Suprapubic skin (tissue), 4 donors: ENCODE measurements around the gene ANK3.

Experiments used
- EP300 ChIP-seq: sonication (generic); formaldehyde crosslinking; IDR thresholded peaks from one replicate; pipeline ENCODE4 v1.6.1; 2017; ENCODE audit warnings: antibody characterized with exemption
- POLR2A ChIP-seq, 2 donors: fragments of 450-650 bp; IDR thresholded peaks; one replicate each; pipeline ENCODE4 v1.6.1; 2017; ENCODE audit warnings: antibody characterized with exemption in 2 of 2, mild to moderate bottlenecking in 2 of 2, moderate library complexity in 2 of 2
- POLR2AphosphoS5 ChIP-seq, 3 donors: sonication (generic); formaldehyde crosslinking; IDR thresholded peaks; one replicate each; pipeline ENCODE4 v1.6.1; 2017; ENCODE audit warnings: antibody characterized with exemption in 3 of 3
- TF ChIP-seq, protein P1 (sequence below), 2 donors: fragments of 200-600 bp in 1 of 2; fragments of 450-650 bp in 1 of 2; sonication (generic) in 1 of 2; IDR thresholded peaks; one replicate each; pipeline ENCODE4 v1.5.1; 2016 to 2019; ENCODE audit warnings: antibody characterized with exemption in 2 of 2, mild to moderate bottlenecking in 1 of 2, moderate library complexity in 1 of 2

- TF ChIP-seq, protein P1, sequence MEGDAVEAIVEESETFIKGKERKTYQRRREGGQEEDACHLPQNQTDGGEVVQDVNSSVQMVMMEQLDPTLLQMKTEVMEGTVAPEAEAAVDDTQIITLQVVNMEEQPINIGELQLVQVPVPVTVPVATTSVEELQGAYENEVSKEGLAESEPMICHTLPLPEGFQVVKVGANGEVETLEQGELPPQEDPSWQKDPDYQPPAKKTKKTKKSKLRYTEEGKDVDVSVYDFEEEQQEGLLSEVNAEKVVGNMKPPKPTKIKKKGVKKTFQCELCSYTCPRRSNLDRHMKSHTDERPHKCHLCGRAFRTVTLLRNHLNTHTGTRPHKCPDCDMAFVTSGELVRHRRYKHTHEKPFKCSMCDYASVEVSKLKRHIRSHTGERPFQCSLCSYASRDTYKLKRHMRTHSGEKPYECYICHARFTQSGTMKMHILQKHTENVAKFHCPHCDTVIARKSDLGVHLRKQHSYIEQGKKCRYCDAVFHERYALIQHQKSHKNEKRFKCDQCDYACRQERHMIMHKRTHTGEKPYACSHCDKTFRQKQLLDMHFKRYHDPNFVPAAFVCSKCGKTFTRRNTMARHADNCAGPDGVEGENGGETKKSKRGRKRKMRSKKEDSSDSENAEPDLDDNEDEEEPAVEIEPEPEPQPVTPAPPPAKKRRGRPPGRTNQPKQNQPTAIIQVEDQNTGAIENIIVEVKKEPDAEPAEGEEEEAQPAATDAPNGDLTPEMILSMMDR (IDR thresholded peaks at IDR 0.05), result no peak
- TF ChIP-seq EP300, result no peak
- TF ChIP-seq POLR2A (IDR thresholded peaks at IDR 0.05), result no peak
- no peak for TF ChIP-seq POLR2AphosphoS5 (IDR thresholded peaks at IDR 0.05)
Measured at GRCh38 chr10:60086862-60087261, 302.8 kb downstream of the ANK3 start.
